Cardiac fibroblast (primary cell): ENCODE results near the gene KLHL29.

Source experiments
- DNase-seq, 2 donors: peaks; one replicate each; pipeline versions ENCODE4 v3.0.0 to v3.0.0-alpha.2; 2010; ENCODE audit warnings: low read depth in 2 of 2
- H3K4me3 ChIP-seq, 2 donors: replicated peaks in 1 of 2; 1 replicate in 1 of 2; 2 replicates in 1 of 2; pipeline ENCODE4 v1.5.1; 2011; ENCODE audit warnings: low read depth in 2 of 2, low read length in 2 of 2, mild to moderate bottlenecking in 2 of 2, moderate library complexity in 1 of 2
- TF ChIP-seq, protein P1 (sequence below): IDR thresholded peaks from one replicate; pipeline ENCODE4 v1.5.1; 2011; ENCODE audit warnings: low read depth, mild to moderate bottlenecking, low read length, inconsistent platforms

The KLHL29 gene

DNA sequence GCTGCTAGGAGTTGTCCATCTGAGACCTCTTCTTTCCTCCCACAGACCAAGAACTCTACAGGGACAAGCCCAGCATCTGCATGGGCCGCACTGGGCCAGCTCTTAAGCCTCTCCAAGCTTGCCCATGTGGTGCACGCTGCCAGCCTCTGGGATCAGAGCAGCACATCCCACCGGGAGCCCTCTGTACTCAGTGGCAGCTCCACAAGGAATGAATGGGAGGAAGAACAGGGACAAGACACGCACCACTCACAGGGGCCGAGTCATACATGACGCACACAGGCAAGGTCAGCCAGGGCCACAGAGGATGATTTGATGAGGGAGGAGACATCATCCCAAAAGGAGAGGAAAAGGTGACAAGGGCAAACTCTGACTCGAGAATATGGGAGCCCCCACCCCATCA is 268.3 kb downstream of the KLHL29 start:
- TF ChIP-seq, protein P1, sequence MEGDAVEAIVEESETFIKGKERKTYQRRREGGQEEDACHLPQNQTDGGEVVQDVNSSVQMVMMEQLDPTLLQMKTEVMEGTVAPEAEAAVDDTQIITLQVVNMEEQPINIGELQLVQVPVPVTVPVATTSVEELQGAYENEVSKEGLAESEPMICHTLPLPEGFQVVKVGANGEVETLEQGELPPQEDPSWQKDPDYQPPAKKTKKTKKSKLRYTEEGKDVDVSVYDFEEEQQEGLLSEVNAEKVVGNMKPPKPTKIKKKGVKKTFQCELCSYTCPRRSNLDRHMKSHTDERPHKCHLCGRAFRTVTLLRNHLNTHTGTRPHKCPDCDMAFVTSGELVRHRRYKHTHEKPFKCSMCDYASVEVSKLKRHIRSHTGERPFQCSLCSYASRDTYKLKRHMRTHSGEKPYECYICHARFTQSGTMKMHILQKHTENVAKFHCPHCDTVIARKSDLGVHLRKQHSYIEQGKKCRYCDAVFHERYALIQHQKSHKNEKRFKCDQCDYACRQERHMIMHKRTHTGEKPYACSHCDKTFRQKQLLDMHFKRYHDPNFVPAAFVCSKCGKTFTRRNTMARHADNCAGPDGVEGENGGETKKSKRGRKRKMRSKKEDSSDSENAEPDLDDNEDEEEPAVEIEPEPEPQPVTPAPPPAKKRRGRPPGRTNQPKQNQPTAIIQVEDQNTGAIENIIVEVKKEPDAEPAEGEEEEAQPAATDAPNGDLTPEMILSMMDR = no peak
- DNase-seq = no peak
- H3K4me3 ChIP-seq = no peak overlapping the region

DNA sequence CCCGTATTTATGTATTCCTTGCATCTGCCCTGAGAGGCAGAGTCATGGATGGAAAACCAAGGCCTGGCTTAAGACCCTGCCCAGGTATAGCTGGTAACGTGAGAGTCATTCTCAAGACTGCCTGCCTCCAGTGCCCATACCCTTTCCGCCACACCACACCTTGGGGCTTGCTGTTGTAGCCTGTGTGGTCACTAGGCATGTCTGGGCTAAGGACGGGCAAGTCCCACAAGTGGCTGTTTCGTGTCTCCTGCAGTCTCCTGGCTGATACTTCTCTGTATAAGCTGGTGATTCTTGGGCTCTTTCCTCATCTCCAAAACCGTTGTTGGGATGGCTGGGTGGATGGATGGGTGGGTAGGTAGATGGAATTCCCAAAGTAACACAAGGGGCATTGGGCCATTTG is 269.8 kb downstream of the KLHL29 start:
- TF ChIP-seq, protein P1 = no peak
- DNase-seq = no peak
- H3K4me3 ChIP-seq = no peak overlapping the region

DNA sequence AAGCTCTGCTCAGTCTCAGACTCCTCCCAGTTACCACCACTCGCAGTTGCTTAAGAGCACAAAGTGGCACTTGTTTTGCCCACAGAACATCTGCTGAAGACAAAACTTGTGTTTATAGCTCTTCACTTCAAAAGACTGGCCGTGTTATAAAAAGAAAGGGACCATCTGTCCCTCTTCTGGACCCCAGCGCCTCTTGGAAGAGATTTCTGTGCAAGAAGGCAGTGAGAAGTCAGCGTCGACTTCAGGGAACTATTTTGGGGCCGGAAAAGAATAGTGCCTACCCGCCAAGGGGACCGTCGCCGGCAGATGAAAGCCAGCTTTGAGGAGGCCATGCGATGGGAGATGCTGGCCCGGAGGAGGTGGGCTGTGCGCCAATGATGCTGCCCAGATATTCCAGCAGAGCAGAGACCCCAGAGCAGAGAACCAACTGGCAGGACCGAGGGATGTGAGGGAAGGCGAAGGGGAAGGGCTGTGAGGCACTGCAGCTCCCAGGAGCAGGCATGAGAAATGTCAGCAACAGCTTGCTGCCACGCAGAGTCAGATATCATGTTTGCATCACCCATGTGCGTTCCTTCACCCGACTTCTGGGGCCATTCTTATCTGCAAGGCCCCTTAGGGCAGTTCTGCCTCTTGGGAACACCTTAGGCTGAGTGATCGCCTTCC is 271.1 kb downstream of the KLHL29 start:
- TF ChIP-seq, protein P1 = no peak
- DNase-seq = peak in 1 of 2 donors; percentile 17
- no peak overlapping the region for H3K4me3 ChIP-seq

DNA sequence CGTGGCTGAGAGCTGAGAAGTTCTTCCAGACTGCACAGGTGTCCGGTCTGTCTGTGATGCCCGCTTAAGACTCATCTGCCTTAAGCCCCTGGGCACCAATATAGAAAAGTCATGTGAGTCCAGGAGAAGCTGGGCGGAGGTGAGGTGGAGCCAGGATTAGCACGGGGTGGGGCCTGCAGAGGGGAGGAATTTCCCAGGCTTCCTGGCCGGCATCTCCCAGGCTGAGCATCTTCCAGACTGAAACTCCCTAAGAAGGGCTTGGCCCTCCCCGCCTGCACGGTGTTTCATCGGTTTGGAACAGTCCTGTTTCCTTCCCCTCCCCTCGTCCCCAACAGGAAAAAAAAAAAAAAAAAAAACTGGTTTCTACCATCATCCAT is 271.6 kb downstream of the KLHL29 start:
- peak in 1 of 2 donors; percentile 17 for DNase-seq
- TF ChIP-seq, protein P1 = no peak
- H3K4me3 ChIP-seq = no peak overlapping the region

DNA sequence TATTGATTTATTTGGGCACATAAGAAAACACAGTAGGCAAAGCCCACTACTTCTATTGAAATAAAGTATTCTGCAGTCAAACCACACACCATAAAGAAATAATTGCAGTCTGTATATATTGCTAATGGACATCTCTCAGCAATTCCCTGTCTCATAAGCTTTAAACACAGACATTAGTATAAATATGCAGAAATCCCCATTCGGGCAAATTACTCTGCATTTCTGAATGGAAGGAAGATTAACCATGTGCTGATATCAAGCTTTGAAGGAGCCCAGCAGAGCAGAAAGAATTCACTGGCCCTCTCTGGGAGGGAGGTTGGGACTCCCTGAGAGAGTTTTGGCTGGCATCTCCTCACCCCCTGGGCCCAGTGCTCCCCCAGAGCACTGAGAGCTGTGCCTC is 272.4 kb downstream of the KLHL29 start:
- no peak overlapping the region for H3K4me3 ChIP-seq
- DNase-seq = no peak
- TF ChIP-seq, protein P1 = no peak

DNA sequence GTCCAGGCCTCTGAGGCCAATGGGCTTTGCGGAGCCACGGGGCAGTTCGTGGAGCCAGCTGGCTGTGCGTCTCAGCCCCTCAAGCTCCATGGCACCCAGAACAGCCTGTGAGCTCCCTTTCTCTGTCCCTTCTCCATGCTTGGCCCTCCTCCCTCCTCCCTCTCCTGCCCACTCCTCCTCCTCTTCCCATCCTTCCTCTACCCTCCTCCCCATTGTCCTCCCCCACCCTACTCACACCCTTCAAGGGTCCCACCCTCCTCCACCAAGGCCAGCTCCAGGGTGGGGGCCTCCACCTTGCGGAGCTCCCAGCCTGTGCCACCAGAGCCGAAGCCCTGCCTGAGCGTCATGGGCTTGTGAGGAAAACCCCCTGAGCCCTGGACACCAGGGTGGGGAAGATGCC is 273.0 kb downstream of the KLHL29 start:
- no peak for DNase-seq
- H3K4me3 ChIP-seq = no peak overlapping the region
- TF ChIP-seq, protein P1 = no peak

DNA sequence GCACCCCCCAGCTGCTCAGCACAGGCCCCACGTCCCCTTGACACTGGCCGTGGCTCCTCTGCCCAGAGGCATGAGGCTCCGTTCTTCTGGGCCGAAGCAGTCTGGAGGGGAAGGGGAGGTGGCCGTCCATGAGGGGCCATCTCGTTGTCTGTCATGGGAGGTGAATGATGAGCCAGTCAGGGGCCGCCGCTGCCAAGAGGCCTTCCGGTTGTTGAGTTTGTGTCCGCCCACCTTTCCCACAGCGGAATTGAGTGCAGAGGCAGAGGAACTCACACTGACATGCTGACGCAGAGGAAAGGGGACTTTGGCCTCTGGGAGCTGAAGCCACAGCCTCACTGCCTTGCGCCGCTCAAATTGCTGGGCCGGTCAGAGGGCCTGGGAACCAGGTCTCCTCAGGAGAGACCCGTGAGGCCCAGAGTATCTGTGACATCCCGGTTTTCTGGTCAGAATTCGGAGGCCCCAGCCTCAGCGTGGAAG is 273.5 kb downstream of the KLHL29 start:
- TF ChIP-seq, protein P1 = no peak
- DNase-seq = peak; percentile 26 to 54
- no peak overlapping the region for H3K4me3 ChIP-seq
